Measurements from ENCODE around the gene DPPA3. TPM values are rescaled to one million over a fixed set of nuclear protein-coding genes. Genes with fewer than 3 reads are reported as not detected.

The DPPA3 gene
- total RNA-seq (not detected), polyA plus RNA-seq (not detected)
- long read RNA-seq, donor 1: 0 reads
- long read RNA-seq, donor 2: 0 reads
- long read RNA-seq, donor 3: 0 reads
- long read RNA-seq, donor 4: 0 reads
- long read RNA-seq, donor 5: 0 reads
- long read RNA-seq, donor 6: 0 reads
- long read RNA-seq, donor 7: 0 reads
- long read RNA-seq, donor 8: 0 reads
- long read RNA-seq, donor 9: 0 reads
- long read RNA-seq, donor 10: 0 reads

- 76 to 85% (median 82%) methylated on average over 7 of the region's 7 CpGs for WGBS, 4 donors
- Histone ChIP-seq H3K4me3 (no peak within 1 kb of the TSS), H3K36me3 (replicated peaks in 1 of 2) (no peaks in the 10 kb centered on the region), H3K4me1 (replicated peaks in 1 of 2) (no peaks in the 10 kb centered on the region), H3K27me3 (no peaks in the 10 kb centered on the region), H3K27ac (no peak within 1 kb of the TSS), H3K9me3 (replicated peaks in 1 of 3) (no peaks in the 10 kb centered on the region)
- TF ChIP-seq, protein P1, sequence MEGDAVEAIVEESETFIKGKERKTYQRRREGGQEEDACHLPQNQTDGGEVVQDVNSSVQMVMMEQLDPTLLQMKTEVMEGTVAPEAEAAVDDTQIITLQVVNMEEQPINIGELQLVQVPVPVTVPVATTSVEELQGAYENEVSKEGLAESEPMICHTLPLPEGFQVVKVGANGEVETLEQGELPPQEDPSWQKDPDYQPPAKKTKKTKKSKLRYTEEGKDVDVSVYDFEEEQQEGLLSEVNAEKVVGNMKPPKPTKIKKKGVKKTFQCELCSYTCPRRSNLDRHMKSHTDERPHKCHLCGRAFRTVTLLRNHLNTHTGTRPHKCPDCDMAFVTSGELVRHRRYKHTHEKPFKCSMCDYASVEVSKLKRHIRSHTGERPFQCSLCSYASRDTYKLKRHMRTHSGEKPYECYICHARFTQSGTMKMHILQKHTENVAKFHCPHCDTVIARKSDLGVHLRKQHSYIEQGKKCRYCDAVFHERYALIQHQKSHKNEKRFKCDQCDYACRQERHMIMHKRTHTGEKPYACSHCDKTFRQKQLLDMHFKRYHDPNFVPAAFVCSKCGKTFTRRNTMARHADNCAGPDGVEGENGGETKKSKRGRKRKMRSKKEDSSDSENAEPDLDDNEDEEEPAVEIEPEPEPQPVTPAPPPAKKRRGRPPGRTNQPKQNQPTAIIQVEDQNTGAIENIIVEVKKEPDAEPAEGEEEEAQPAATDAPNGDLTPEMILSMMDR (IDR thresholded peaks at IDR 0.05): no peak
- DNase-seq: no peak
- intact Hi-C loops (cut with DNase I): no loop called here
Measured at GRCh38 chr12:7711133-7711532, at the start of gene DPPA3. TSS of gene DPPA3 (plus strand) at chr12:7711433. CDS start at chr12:7711571, 138 bp downstream.

DNA sequence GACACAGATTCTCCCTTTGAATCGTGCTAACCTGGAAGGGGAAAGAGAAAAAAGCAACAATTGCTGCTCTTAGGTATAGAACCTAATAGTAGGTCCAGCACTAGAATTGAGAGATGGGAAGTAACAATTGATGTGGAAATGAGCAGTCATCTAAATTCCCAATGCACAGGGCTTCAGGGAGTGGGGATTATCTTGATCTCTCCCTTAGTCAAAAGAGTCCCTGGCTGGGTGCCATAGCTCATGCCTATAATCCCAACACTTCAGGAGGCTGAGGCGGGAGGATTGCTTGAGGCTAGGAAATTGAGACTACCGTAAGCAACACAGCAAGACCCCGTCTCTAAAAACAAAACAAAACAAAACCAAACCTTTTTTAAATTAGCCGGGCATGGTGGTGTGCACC is 49.5 kb upstream of the DPPA3 start:
- WGBS, 4 donors: 71 to 78% (median 74%) methylated on average over 5 of the region's 5 CpGs
- Histone ChIP-seq H3K27ac (no peak overlapping the region), H3K36me3 (replicated peaks in 1 of 2) (no peaks in the 10 kb centered on the region), H3K9me3 (replicated peaks in 1 of 3) (no peaks in the 10 kb centered on the region), H3K27me3 (no peaks in the 10 kb centered on the region), H3K4me3 (no peak overlapping the region), H3K4me1 (replicated peaks in 1 of 2) (no peaks in the 10 kb centered on the region)
- DNase-seq: no peak
- intact Hi-C loops (cut with DNase I): no loop called here
- TF ChIP-seq, protein P1 (IDR thresholded peaks at IDR 0.05): no peak
- TF ChIP-seq POLR2A (IDR thresholded peaks at IDR 0.05): no peak

- TF ChIP-seq POLR2A (IDR thresholded peaks at IDR 0.05): no peak
- TF ChIP-seq, protein P1 (IDR thresholded peaks at IDR 0.05): no peak
- H3K9me3 ChIP-seq (replicated peaks in 1 of 3): no peaks in the 10 kb centered on the region
- intact Hi-C loops (cut with DNase I): no loop called here
- H3K36me3 ChIP-seq (replicated peaks in 1 of 2): no peaks in the 10 kb centered on the region
- H3K4me3 ChIP-seq: no peak overlapping the region
- WGBS, 4 donors: 22 to 45% (median 33%) methylated on average over 3 to 5 of the region's 5 CpGs
- no peaks in the 10 kb centered on the region for H3K4me1 ChIP-seq (replicated peaks in 1 of 2)
- peak overlapping the region in 1 of 5 donors; percentile 13 for H3K27ac ChIP-seq
- peak in 3 of 7 donors; percentile 11 to 39 (median 18) for DNase-seq
- no peaks in the 10 kb centered on the region for H3K27me3 ChIP-seq
Measured at GRCh38 chr12:7666595-7666994, 44.6 kb upstream of the DPPA3 start.

DNA sequence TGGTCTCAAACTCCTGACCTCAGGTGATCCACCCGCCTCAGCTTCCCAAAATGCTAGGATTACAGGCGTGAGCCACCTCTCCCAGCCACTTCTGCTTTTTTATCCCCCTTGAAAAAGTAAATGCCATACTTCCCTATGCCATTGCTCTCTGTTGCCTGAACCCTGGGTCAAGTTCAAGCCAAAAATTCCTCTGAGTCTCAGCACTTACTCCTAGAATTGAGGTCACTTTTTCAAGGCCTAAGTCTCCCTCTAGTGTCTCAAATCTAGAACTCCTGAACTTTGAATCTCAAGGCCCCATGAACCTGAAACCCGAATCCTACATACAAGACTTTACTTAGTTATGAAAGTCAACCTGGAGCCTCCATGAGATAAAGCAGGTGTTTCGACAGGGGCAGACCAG is 44.1 kb upstream of the DPPA3 start:
- H3K27ac ChIP-seq: peak overlapping the region in 1 of 5 donors; percentile 13
- H3K4me1 ChIP-seq (replicated peaks in 1 of 2): no peaks in the 10 kb centered on the region
- no peak for DNase-seq
- no peaks in the 10 kb centered on the region for H3K36me3 ChIP-seq (replicated peaks in 1 of 2)
- H3K27me3 ChIP-seq: no peaks in the 10 kb centered on the region
- WGBS, 4 donors: 56 to 88% (median 69%) methylated on average over 4 of the region's 4 CpGs
- intact Hi-C loops (cut with DNase I): no loop called here
- H3K4me3 ChIP-seq: no peak overlapping the region
- no peaks in the 10 kb centered on the region for H3K9me3 ChIP-seq (replicated peaks in 1 of 3)
- TF ChIP-seq, protein P1 (IDR thresholded peaks at IDR 0.05): peak in 2 of 6 experiments; percentile 7 to 34
- no peak for TF ChIP-seq POLR2A (IDR thresholded peaks at IDR 0.05)
